ENCODE results near the gene HACE1. TPM values are rescaled to one million over a fixed set of nuclear protein-coding genes. Genes with fewer than 3 reads are reported as not detected.

HACE1 gene
- total and polyA plus RNA-seq, 7 donors = 3.0 to 28.1 (median 17.4) TPM

- Histone ChIP-seq H3K4me1 (no peaks in the 10 kb centered on the region), H3K36me3 (no peaks in the 10 kb centered on the region), H3K9me3 (no peaks in the 10 kb centered on the region), H3K27ac (no peak overlapping the region), H3K27me3 (no peaks in the 10 kb centered on the region), H3K4me3 (no peak overlapping the region)
- 96 to 97% methylated on average over 1 of the region's 1 CpG for whole genome bisulfite sequencing, 2 donors
- no peak for DNase-seq
- intact Hi-C loops (cut with DNase I) = no loop called here
- no peak for TF ChIP-seq EP300 (IDR thresholded peaks at IDR 0.05)
- TF ChIP-seq CTCF (IDR thresholded peaks at IDR 0.05) = no peak
- TF ChIP-seq POLR2AphosphoS5 (IDR thresholded peaks at IDR 0.05) = no peak
- no peak for TF ChIP-seq POLR2A (IDR thresholded peaks at IDR 0.05)
Measured at GRCh38 chr6:104698979-104699378, 160.7 kb downstream of the HACE1 start.

DNA sequence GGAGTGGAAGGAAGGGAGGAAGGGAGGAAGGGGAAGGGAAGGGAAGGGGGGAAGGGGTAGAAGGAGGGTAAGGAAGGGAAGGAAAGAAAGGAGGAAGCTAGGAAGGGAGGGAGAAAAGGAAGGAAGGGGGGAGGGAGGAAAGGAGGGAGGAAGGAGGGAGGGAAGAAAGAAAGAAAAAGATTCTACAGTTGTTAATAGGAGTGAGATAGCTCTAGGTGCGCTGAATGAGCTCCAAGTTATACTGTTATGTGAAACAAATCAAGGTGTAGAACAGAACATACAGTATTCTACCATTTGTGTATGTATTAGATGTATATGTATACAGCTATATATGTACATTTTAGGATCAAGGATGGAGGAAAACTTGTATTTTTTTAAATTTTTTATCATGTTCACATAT is 167.7 kb downstream of the HACE1 start:
- 93 to 96% methylated on average over 1 of the region's 1 CpG for WGBS, 2 donors
- intact Hi-C loops (cut with DNase I) = no loop called here
- no peak for DNase-seq

GRCh38 chr6:104689551-104690205 is 170.0 kb downstream of the HACE1 start:
- Histone ChIP-seq H3K36me3 (no peaks in the 10 kb centered on the region), H3K9me3 (no peaks in the 10 kb centered on the region), H3K27ac (no peak overlapping the region), H3K4me1 (no peaks in the 10 kb centered on the region), H3K4me3 (no peak overlapping the region), H3K27me3 (no peaks in the 10 kb centered on the region)
- no peak for DNase-seq
- WGBS, 2 donors = 88 to 98% methylated on average over 3 of the region's 3 CpGs
- intact Hi-C loops (cut with DNase I) = no loop called here
- no peak for TF ChIP-seq CTCF (IDR thresholded peaks at IDR 0.05)
- TF ChIP-seq EP300 (IDR thresholded peaks at IDR 0.05) = no peak
- no peak for TF ChIP-seq POLR2A (IDR thresholded peaks at IDR 0.05)
- TF ChIP-seq POLR2AphosphoS5 (IDR thresholded peaks at IDR 0.05) = no peak

More for the DNA sequence above, 167.7 kb downstream of the HACE1 start:
- Histone ChIP-seq H3K9me3 (no peaks in the 10 kb centered on the region), H3K4me3 (no peak overlapping the region), H3K27me3 (no peaks in the 10 kb centered on the region), H3K4me1 (no peaks in the 10 kb centered on the region), H3K36me3 (no peaks in the 10 kb centered on the region), H3K27ac (no peak overlapping the region)
- TF ChIP-seq CTCF (IDR thresholded peaks at IDR 0.05) (no peak), POLR2A (IDR thresholded peaks at IDR 0.05) (no peak), EP300 (IDR thresholded peaks at IDR 0.05) (no peak), POLR2AphosphoS5 (IDR thresholded peaks at IDR 0.05) (no peak)

- Histone ChIP-seq H3K36me3 (no peaks in the 10 kb centered on the region), H3K27ac (no peak overlapping the region), H3K27me3 (no peaks in the 10 kb centered on the region), H3K9me3 (no peaks in the 10 kb centered on the region), H3K4me1 (no peaks in the 10 kb centered on the region), H3K4me3 (no peak overlapping the region)
- intact Hi-C loops (cut with DNase I) = no loop called here
- no peak for DNase-seq
- WGBS, 2 donors = 71 to 78% methylated on average over 3 of the region's 3 CpGs
- TF ChIP-seq POLR2AphosphoS5 (IDR thresholded peaks at IDR 0.05) (no peak), CTCF (IDR thresholded peaks at IDR 0.05) (no peak), POLR2A (IDR thresholded peaks at IDR 0.05) (no peak), EP300 (IDR thresholded peaks at IDR 0.05) (no peak)
Measured at GRCh38 chr6:104688283-104688969, 171.3 kb downstream of the HACE1 start.

All from sigmoid colon (tissue), 7 donors.